ENCODE data around the gene TEAD1. TPM values are rescaled to one million over a fixed set of nuclear protein-coding genes. Genes with fewer than 3 reads are reported as not detected.

The TEAD1 gene
- total RNA-seq, 6 donors from 2014 or later: 53.5 to 141 (median 80.2) TPM

DNA sequence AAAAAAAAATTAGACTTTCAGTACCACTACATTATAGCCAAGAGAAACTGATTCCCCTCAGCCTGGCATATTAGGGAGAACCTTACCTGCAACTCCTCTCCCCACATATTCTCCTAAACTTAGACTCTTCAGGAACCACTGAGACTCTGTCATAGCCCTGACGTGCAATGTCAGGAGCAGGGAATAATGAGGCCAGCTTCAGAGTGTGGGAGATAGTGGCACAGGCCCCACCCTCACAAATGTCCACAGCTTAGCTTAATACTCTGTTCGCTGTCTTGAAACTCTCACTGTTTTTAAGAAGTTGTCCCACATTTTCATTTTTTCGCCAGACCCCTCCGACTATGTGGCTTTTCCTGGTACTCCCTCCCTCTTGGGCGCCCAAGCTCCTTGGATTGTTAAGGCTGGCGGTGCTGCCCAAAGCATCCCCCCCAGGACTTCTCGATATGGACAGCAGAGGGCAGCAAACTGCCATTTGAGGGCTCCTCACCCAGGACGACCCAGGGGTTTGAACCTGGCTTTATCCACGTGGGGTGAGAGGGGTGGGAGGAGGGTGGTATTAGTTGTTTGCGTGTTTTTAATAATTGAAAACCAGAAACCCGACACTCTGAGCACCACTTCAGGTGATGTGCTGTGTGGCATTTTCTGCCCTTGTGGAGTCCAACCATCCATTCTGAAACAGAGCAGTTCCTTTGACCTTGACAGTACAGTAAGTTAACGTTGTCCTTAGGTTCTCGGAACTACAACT, 289.7 kb downstream of the TEAD1 start:
- Histone ChIP-seq H3K27ac (no peak overlapping the region), H3K9me3 (no peaks in the 10 kb centered on the region), H3K4me1 (no peaks in the 10 kb centered on the region), H3K27me3 (no peaks in the 10 kb centered on the region), H3K36me3 (no peaks in the 10 kb centered on the region), H3K4me3 (no peak overlapping the region)
- TF ChIP-seq, protein P1, sequence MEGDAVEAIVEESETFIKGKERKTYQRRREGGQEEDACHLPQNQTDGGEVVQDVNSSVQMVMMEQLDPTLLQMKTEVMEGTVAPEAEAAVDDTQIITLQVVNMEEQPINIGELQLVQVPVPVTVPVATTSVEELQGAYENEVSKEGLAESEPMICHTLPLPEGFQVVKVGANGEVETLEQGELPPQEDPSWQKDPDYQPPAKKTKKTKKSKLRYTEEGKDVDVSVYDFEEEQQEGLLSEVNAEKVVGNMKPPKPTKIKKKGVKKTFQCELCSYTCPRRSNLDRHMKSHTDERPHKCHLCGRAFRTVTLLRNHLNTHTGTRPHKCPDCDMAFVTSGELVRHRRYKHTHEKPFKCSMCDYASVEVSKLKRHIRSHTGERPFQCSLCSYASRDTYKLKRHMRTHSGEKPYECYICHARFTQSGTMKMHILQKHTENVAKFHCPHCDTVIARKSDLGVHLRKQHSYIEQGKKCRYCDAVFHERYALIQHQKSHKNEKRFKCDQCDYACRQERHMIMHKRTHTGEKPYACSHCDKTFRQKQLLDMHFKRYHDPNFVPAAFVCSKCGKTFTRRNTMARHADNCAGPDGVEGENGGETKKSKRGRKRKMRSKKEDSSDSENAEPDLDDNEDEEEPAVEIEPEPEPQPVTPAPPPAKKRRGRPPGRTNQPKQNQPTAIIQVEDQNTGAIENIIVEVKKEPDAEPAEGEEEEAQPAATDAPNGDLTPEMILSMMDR (IDR thresholded peaks at IDR 0.05): peak; percentile 59 to 84 (median 78)
- TF ChIP-seq EP300 (IDR thresholded peaks at IDR 0.05): no peak
- ATAC-seq (ENCODE audit: low FRiP score in 2 of 2) (peak; percentile 70 to 91), DNase-seq (peak in 1 of 2 donors; percentile 56)
- WGBS, 2 donors: 15 to 17% methylated on average over 13 of the region's 13 CpGs

DNA sequence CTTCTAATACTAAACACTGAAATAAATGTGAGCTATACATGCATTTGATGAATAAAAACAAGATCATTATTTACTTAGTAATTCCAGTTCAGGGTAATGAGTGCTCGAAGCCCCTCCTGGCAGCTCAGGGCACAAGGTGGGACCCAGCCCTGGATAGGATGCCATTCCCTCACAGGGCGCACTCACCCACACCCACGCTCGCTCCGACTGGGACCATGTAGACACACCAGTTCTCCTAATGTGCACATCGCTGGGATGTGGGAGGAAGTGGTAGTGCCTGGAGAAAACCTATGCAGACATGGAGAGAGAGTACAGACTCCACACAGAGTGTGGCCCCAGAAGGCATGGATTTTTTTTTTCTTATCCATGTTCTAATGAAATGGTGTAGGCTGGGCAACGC, 290.4 kb downstream of the TEAD1 start:
- 85 to 92% methylated on average over 6 to 7 of the region's 7 CpGs for WGBS, 2 donors
- Histone ChIP-seq H3K4me1 (no peaks in the 10 kb centered on the region), H3K27me3 (no peaks in the 10 kb centered on the region), H3K27ac (no peak overlapping the region), H3K4me3 (no peak overlapping the region), H3K9me3 (no peaks in the 10 kb centered on the region), H3K36me3 (no peaks in the 10 kb centered on the region)
- ATAC-seq (ENCODE audit: low FRiP score in 2 of 2): peak in 1 of 2 donors; percentile 23
- TF ChIP-seq EP300 (IDR thresholded peaks at IDR 0.05) (no peak), POLR2AphosphoS5 (IDR thresholded peaks at IDR 0.05) (no peak), POLR2A (IDR thresholded peaks at IDR 0.05) (no peak)
- TF ChIP-seq, protein P1 (IDR thresholded peaks at IDR 0.05): no peak
- DNase-seq: no peak

DNA sequence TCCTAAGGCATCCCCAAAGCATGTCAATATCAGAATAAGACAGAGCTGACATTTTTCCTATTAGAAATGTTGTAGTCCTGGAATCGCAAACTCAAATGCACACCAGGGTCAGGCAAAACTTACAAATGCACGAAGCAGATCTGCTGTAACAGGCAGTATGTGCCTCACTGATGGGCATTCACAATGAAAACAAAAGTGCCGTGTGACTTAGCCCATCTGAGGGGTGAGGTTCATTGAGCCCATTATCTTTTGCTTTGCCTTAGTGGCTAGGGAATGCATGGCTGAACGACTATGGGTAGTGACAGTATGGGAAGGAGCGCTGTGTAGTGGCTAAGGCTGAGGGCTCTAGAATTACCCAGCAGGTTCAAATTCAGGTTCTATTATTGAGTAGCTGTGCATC, 291.8 kb downstream of the TEAD1 start:
- no peak for TF ChIP-seq POLR2A (IDR thresholded peaks at IDR 0.05)
- TF ChIP-seq, protein P1 (IDR thresholded peaks at IDR 0.05): no peak
- no peak for TF ChIP-seq EP300 (IDR thresholded peaks at IDR 0.05)
- TF ChIP-seq POLR2AphosphoS5 (IDR thresholded peaks at IDR 0.05): no peak
- H3K27ac ChIP-seq: no peak overlapping the region
- H3K36me3 ChIP-seq: no peaks in the 10 kb centered on the region
- no peaks in the 10 kb centered on the region for H3K4me1 ChIP-seq
- no peak for ATAC-seq (ENCODE audit: low FRiP score in 2 of 2)
- WGBS, 2 donors: 90 to 92% methylated on average over 5 of the region's 5 CpGs
- H3K4me3 ChIP-seq: no peak overlapping the region
- no peaks in the 10 kb centered on the region for H3K9me3 ChIP-seq
- no peak for DNase-seq
- H3K27me3 ChIP-seq: no peaks in the 10 kb centered on the region

DNA sequence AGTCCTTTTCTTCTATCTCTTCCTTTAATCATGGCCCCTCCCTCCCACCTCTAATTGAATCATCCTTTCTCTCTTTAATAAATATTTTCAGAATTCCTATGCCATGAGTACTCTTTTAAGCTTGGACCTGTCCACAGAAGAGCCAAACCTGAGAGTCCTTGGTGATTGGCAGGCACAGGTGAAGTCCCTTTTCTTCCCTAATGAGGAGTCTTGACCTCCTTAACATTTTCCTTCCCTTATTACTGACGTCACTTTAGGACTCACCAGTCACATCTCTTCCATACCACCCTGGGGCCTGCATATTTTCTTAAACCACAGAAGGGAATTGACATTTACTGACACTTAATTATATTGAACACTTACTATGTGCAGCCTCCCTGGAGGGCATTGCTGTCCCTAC, 293.9 kb downstream of the TEAD1 start:
- no peaks in the 10 kb centered on the region for H3K27me3 ChIP-seq
- H3K4me3 ChIP-seq: no peak overlapping the region
- no peaks in the 10 kb centered on the region for H3K36me3 ChIP-seq
- no peak for ATAC-seq (ENCODE audit: low FRiP score in 2 of 2)
- DNase-seq: no peak
- TF ChIP-seq EP300 (IDR thresholded peaks at IDR 0.05) (no peak), POLR2A (IDR thresholded peaks at IDR 0.05) (no peak), POLR2AphosphoS5 (IDR thresholded peaks at IDR 0.05) (no peak)
- TF ChIP-seq, protein P1 (IDR thresholded peaks at IDR 0.05): no peak
- H3K9me3 ChIP-seq: no peaks in the 10 kb centered on the region
- 40 to 61% methylated on average over 1 of the region's 1 CpG for WGBS, 2 donors
- no peaks in the 10 kb centered on the region for H3K4me1 ChIP-seq
- no peak overlapping the region for H3K27ac ChIP-seq

- no peaks in the 10 kb centered on the region for H3K36me3 ChIP-seq
- no peaks in the 10 kb centered on the region for H3K9me3 ChIP-seq
- H3K4me1 ChIP-seq: no peaks in the 10 kb centered on the region
- H3K4me3 ChIP-seq: no peak overlapping the region
- WGBS, 2 donors: 85 to 92% methylated on average over 6 of the region's 6 CpGs
- TF ChIP-seq EP300 (IDR thresholded peaks at IDR 0.05) (no peak), POLR2AphosphoS5 (IDR thresholded peaks at IDR 0.05) (no peak), POLR2A (IDR thresholded peaks at IDR 0.05) (no peak)
- TF ChIP-seq, protein P1 (IDR thresholded peaks at IDR 0.05): no peak
- no peaks in the 10 kb centered on the region for H3K27me3 ChIP-seq
- ATAC-seq (ENCODE audit: low FRiP score in 2 of 2) (no peak), DNase-seq (peak in 1 of 2 donors; percentile 2)
- H3K27ac ChIP-seq: no peak overlapping the region
Observed at GRCh38 chr11:12968826-12969225, 294.6 kb downstream of the TEAD1 start.
